ENCODE data around the gene CCDC171. TPM values are rescaled to one million over a fixed set of nuclear protein-coding genes. Genes with fewer than 3 reads are reported as not detected.

The CCDC171 gene
- total RNA-seq, 2 donors from 2014 or later = 2.3 to 4.7 TPM

GRCh38 chr9:16010221-16010620 lies 457.4 kb downstream of the CCDC171 start:
- H3K27ac ChIP-seq = no peak overlapping the region
- intact Hi-C loops (cut with DNase I) = no loop called here
- H3K36me3 ChIP-seq (replicated peaks in 1 of 2; ENCODE audit: insufficient read depth in 1 of 2, low read depth in 2 of 2) = no peaks in the 10 kb centered on the region
- TF ChIP-seq CTCF (IDR thresholded peaks at IDR 0.05) = no peak
- TF ChIP-seq POLR2A (IDR thresholded peaks at IDR 0.05) = no peak
- DNase-seq = no peak
- no peak for ATAC-seq
- no peaks in the 10 kb centered on the region for H3K4me1 ChIP-seq
- H3K27me3 ChIP-seq = no peaks in the 10 kb centered on the region
- H3K9me3 ChIP-seq = peaks cover 0 to 5% (median 0%) of the 10 kb centered on the region in 3 donors
- 90 to 91% methylated on average over 4 of the region's 4 CpGs for WGBS, 2 donors
- H3K4me3 ChIP-seq = no peak overlapping the region

- TF ChIP-seq POLR2A (IDR thresholded peaks at IDR 0.05) (no peak), CTCF (IDR thresholded peaks at IDR 0.05) (no peak)
- intact Hi-C loops (cut with DNase I) = no loop called here
These were observed 459.8 kb downstream of the CCDC171 start for GRCh38 chr9:16012621-16013020.

GRCh38 chr9:16013366-16013765 lies 460.5 kb downstream of the CCDC171 start:
- intact Hi-C loops (cut with DNase I) = no loop called here
- 82 to 84% methylated on average over 5 of the region's 5 CpGs for WGBS, 2 donors
- H3K4me3 ChIP-seq = no peak overlapping the region
- no peaks in the 10 kb centered on the region for H3K27me3 ChIP-seq
- no peaks in the 10 kb centered on the region for H3K36me3 ChIP-seq (replicated peaks in 1 of 2; ENCODE audit: insufficient read depth in 1 of 2, low read depth in 2 of 2)
- ATAC-seq = no peak
- no peaks in the 10 kb centered on the region for H3K4me1 ChIP-seq
- H3K9me3 ChIP-seq = peaks cover 0 to 3% (median 0%) of the 10 kb centered on the region in 3 donors
- H3K27ac ChIP-seq = no peak overlapping the region
- DNase-seq = no peak
- no peak for TF ChIP-seq CTCF (IDR thresholded peaks at IDR 0.05)
- TF ChIP-seq POLR2A (IDR thresholded peaks at IDR 0.05) = no peak

More at GRCh38 chr9:16012621-16013020, 459.8 kb downstream of the CCDC171 start:
- H3K9me3 ChIP-seq = peaks cover 0 to 5% (median 0%) of the 10 kb centered on the region in 3 donors
- H3K4me1 ChIP-seq = no peaks in the 10 kb centered on the region
- H3K36me3 ChIP-seq (replicated peaks in 1 of 2; ENCODE audit: insufficient read depth in 1 of 2, low read depth in 2 of 2) = no peaks in the 10 kb centered on the region
- H3K4me3 ChIP-seq = no peak overlapping the region
- H3K27me3 ChIP-seq = no peaks in the 10 kb centered on the region
- ATAC-seq (no peak), DNase-seq (no peak)
- WGBS, 2 donors = 68 to 77% methylated on average over 2 of the region's 2 CpGs
- H3K27ac ChIP-seq = no peak overlapping the region

DNA sequence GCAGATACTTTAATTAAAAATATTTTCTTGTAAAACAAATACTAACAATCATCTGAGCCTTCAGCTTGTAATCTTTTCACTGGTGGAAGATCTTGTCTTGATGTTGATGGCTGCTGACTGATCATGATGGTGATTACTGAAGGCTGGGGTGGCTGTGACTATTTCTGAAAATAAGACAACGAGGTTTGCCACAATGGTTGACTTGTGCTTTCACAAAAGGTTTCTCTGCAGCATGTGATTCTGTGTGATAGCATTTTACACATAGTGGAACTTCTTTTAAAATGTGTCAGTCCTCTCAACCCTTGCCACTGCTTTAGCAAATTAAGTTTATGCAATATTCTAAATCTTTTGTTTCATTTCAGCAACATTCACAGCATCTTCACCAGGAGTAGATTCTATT lies 461.0 kb downstream of the CCDC171 start:
- Histone ChIP-seq H3K36me3 (replicated peaks in 1 of 2; ENCODE audit: insufficient read depth in 1 of 2, low read depth in 2 of 2) (no peaks in the 10 kb centered on the region), H3K4me1 (no peaks in the 10 kb centered on the region), H3K4me3 (no peak overlapping the region), H3K27me3 (no peaks in the 10 kb centered on the region), H3K9me3 (no peaks in the 10 kb centered on the region), H3K27ac (no peak overlapping the region)
- no peak for ATAC-seq
- 72 to 91% methylated on average over 1 of the region's 1 CpG for WGBS, 2 donors
- no peak for DNase-seq
- TF ChIP-seq CTCF (IDR thresholded peaks at IDR 0.05) = no peak
- no peak for TF ChIP-seq POLR2A (IDR thresholded peaks at IDR 0.05)
- intact Hi-C loops (cut with DNase I) = no loop called here

- Histone ChIP-seq H3K9me3 (no peaks in the 10 kb centered on the region), H3K27me3 (no peaks in the 10 kb centered on the region), H3K27ac (no peak overlapping the region), H3K4me1 (no peaks in the 10 kb centered on the region), H3K36me3 (replicated peaks in 1 of 2; ENCODE audit: insufficient read depth in 1 of 2, low read depth in 2 of 2) (no peaks in the 10 kb centered on the region), H3K4me3 (no peak overlapping the region)
- intact Hi-C loops (cut with DNase I) = no loop called here
- 81 to 88% methylated on average over 3 of the region's 3 CpGs for WGBS, 2 donors
- ATAC-seq = no peak
- no peak for DNase-seq
- TF ChIP-seq POLR2A (IDR thresholded peaks at IDR 0.05) (no peak), CTCF (IDR thresholded peaks at IDR 0.05) (no peak)
These were observed 469.4 kb downstream of the CCDC171 start for GRCh38 chr9:16022228-16022627.
